NCI-H524 (cell line): ENCODE results near the gene CAMK1D.
A peak's percentile ranks its signal among the peaks of the same experiment; 100 is the strongest.

Experiments
- DNase-seq, 2 experiments: peaks; one replicate each; lab custom pipeline; 2025; lab: John Stamatoyannopoulos, UW

CAMK1D gene

GRCh38 chr10:12657489-12657888, 308.1 kb downstream of the CAMK1D start:
- no peak for DNase-seq

- DNase-seq: no peak
Observed at GRCh38 chr10:12658526-12658925, 309.2 kb downstream of the CAMK1D start.

DNA sequence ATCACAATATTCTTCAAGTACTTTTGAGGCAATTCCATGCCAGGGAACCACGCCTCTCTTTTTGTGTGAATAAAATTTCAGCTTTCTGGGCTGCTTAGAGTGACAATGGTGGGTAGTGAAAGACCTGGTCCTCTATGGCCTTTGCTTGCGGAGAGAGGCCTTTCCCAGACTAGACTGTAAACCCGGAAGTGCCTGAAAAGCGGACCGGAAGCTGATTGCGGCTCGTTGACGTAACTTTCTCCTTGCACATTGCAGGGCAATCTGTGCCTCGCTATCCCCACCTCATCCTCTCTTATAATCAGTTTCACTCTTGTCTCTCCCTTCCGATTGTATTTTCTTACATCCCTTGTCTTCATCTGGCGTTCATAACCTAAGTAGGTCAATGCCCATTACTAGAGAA, 310.4 kb downstream of the CAMK1D start:
- DNase-seq: no peak

- DNase-seq: no peak
Observed at GRCh38 chr10:12660812-12661211, 311.5 kb downstream of the CAMK1D start.

- no peak for DNase-seq
Observed at GRCh38 chr10:12661671-12662070, 312.3 kb downstream of the CAMK1D start.

- peak in 1 of 2 experiments; percentile 30 for DNase-seq
Observed at GRCh38 chr10:12663863-12664262, 314.5 kb downstream of the CAMK1D start.

DNA sequence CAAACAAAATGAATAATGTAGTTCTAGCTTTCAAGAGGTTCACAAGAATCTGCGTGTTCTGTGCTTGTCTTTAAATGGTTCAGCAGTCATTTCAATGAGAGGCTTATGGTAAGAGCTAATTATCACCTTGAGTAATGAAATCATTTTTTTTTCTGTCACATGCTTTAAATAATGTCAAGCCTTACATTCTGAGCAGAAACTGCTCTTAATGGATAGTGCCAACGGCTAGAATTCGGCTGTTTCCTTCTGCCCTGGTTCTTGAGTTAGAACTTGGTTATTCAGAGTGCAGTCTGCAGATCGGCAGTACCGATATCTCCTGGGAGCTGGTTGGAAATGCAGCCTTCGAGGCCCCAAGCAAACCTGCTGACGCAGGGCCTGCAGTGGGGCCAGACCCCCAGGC, 316.2 kb downstream of the CAMK1D start:
- no peak for DNase-seq

GRCh38 chr10:12667052-12667451, 317.7 kb downstream of the CAMK1D start:
- no peak for DNase-seq

DNA sequence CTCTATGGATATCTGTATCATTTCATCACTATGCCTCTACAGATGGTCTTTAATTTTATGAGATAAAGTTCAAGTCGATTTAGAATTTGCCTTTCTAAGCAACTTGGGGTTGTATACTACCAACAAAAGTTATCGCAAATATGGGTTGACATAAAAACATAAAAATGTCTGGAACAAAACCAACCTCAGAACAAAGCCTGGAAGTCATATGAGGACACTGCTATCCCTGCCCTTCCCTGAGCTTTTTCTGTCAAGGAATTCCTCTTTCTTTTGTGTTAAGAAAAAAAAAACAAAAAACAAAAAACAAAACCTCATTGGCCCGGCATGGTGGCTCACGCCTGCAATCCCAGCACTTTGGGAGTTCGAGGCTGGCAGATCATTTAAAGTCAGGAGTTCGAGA, 319.3 kb downstream of the CAMK1D start:
- no peak for DNase-seq

GRCh38 chr10:12670004-12670403, 320.7 kb downstream of the CAMK1D start:
- no peak for DNase-seq

DNA sequence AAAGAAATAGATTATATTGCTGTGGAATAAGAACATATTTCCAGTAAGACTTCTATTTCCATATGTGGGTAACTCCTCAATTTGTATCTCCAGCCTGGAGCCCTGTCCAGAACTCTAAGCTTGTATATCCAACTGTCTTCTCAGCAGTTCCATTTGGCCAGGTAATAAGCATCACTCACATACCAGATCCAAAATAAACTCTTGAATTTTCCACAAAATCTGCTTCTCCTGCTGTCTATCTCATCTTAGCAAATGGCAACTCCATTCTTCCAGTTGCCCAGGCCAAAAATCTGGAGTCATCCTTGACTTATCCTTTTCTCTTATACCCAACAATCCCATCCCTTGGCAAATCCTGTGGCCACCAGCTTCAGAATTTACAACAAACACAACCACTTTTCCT, 325.8 kb downstream of the CAMK1D start:
- no peak for DNase-seq

GRCh38 chr10:12679636-12680035, 330.3 kb downstream of the CAMK1D start:
- DNase-seq: peak; percentile 27 to 60

DNA sequence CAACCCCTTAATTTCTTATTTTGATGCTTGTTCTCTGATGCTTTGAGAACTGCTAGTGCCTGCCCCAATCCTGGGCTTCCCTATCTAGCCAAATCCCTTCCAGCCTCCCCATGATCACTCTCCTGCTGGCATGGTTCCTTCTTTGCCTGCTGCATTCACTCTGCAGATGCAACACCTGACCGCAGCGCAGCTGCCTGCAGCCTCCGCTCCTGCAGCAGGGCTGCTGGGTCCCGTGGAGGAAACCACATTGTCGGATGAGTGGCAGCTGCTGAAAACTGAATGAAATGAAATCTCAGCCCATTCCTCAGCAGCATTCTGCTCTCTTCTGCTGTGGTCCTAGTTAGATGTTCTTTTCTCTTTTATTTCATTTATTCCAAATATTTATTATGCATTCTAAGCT, 331.9 kb downstream of the CAMK1D start:
- DNase-seq: no peak

DNA sequence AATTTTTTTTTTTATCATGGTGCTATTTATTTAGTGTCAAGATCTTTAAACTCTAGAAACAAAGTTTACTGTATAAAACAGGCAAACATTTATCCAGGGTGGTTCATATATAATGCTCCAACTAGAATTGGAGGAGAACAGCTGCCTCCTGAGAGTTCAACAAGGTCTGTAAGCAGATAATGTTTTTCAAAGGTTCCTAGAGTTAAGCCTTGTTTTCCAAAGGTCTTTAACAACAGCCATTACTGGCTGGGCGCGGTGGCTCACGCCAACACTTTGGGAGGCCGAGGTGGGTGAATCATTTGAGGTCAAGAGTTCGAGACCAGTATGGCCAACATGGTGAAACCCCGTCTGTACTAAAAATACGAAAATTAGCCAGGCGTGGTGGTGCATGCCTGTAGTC, 335.4 kb downstream of the CAMK1D start:
- no peak for DNase-seq

GRCh38 chr10:12685261-12686058, 336.1 kb downstream of the CAMK1D start:
- DNase-seq: no peak

DNA sequence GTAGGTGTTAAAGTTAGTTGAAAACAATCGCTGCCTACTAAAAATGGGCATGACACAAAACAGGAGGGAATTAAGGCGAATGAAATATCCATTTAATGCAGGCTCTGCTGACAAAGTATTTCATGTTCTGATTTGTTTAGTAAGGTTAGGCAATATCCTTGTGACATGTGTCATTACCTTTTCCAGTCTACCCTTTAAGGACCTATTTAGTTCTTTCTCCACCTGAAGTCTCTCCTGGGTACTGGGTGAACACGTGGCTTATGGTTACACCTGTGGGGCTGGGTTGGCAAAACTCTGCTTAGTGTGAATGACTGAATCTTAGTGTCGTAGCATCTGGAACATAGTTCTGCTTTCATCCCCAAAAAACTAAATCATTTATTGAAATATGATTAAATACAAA, 338.6 kb downstream of the CAMK1D start:
- no peak for DNase-seq

GRCh38 chr10:12689893-12690292, 340.5 kb downstream of the CAMK1D start:
- DNase-seq: no peak

GRCh38 chr10:12690525-12691126, 341.3 kb downstream of the CAMK1D start:
- DNase-seq: no peak

- no peak for DNase-seq
Observed at GRCh38 chr10:12691596-12691995, 342.2 kb downstream of the CAMK1D start.

DNA sequence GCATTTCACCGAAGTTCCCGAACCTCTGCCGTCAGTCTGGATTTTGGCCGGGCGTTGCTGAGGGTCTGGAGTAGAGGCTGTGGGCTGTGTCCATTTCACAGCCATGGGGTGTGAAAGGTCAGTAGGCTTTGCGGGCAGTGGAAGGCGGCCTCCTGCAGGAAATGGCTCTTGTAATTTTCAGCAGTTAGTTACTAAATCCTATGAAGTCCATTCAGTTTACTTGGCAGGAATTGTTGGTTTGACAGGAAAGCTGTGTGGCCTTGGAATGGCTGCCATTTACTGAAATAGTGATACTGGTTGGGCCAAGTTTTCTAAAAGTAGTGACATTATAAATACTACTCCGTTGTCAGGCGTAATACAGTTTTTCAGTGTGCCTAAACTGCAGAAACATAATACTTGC, 348.4 kb downstream of the CAMK1D start:
- DNase-seq: no peak

- no peak for DNase-seq
Observed at GRCh38 chr10:12699258-12699700, 349.9 kb downstream of the CAMK1D start.

- no peak for DNase-seq
Observed at GRCh38 chr10:12699781-12700556, 350.6 kb downstream of the CAMK1D start.

GRCh38 chr10:12700557-12700874, 351.2 kb downstream of the CAMK1D start:
- no peak for DNase-seq
